IMR-90 (cell line): ENCODE results near the gene MS4A18. TPM values are rescaled to one million over a fixed set of nuclear protein-coding genes. Genes with fewer than 3 reads are reported as not detected.

Experiments used
- ATAC-seq: fragments of 200-7000 bp; cut with Tn5 transposase; 2 replicates; pipeline ENCODE4 v1.9.1; 2020; ENCODE audit warnings: low read depth, mild to moderate bottlenecking, moderate library complexity
- BruUV-seq: library from RNA; stranded (reverse); fragments of 400-500 nt; replicated peaks from 2 replicates; lab custom pipeline; 2021; lab: Mats Ljungman, UMichigan
- CTCF ChIA-PET: fragments of 300-600 bp; formaldehyde crosslinking; extraction: SDS; loops from one replicate; lab custom pipeline; 2021; ENCODE audit warnings: antibody characterized with exemption; lab: Yijun Ruan, JAX
- POLR2A ChIA-PET: fragments of 300-600 bp; sonication (Branson Sonifier 250); formaldehyde crosslinking; loops from one replicate; lab custom pipeline; 2022; ENCODE audit warnings: antibody characterized with exemption; ENCODE audit not compliant: unreplicated experiment; lab: Charles Lee
- DNase-seq: peaks from one replicate; pipeline ENCODE4 v3.0.0; 2013
- H2AFZ ChIP-seq: replicated peaks from 2 replicates; pipeline ENCODE3; 2013; ENCODE audit warnings: low read length, mild to moderate bottlenecking; ENCODE audit not compliant: poor library complexity
- H2AK5ac ChIP-seq: 2 replicates; pipeline ENCODE4 v1.6.1; 2013; ENCODE audit warnings: low read depth, low read length, inconsistent platforms
- H2AK9ac ChIP-seq: replicated peaks from 2 replicates; pipeline ENCODE3; 2013; ENCODE audit warnings: mild to moderate bottlenecking, low read depth, low read length, moderate library complexity; ENCODE audit not compliant: poor library complexity
- H2BK120ac ChIP-seq: 2 replicates; pipeline ENCODE4 v1.6.1; 2013; ENCODE audit warnings: low read depth, low read length, inconsistent platforms
- H2BK15ac ChIP-seq: 3 replicates; pipeline ENCODE4 v1.6.1; 2013; ENCODE audit warnings: low read depth, low read length, inconsistent platforms
- H2BK20ac ChIP-seq: 2 replicates; pipeline ENCODE4 v1.6.1; 2013; ENCODE audit warnings: low read depth, mild to moderate bottlenecking, inconsistent platforms, low read length, moderate library complexity
- H2BK5ac ChIP-seq: 2 replicates; pipeline ENCODE4 v1.6.1; 2013; ENCODE audit warnings: mild to moderate bottlenecking, low read depth, low read length, inconsistent platforms; ENCODE audit not compliant: poor library complexity, severe bottlenecking
- H3K14ac ChIP-seq: replicated peaks from 2 replicates; pipeline ENCODE4 v1.6.1; 2013; ENCODE audit warnings: low read depth, low read length, inconsistent platforms
- H3K18ac ChIP-seq: 2 replicates; pipeline ENCODE4 v1.6.1; 2013; ENCODE audit warnings: low read depth, low read length, control low read depth
- H3K23ac ChIP-seq: 2 replicates; pipeline ENCODE4 v1.6.1; 2013; ENCODE audit warnings: low read depth, low read length, inconsistent platforms
- H3K27ac ChIP-seq: 2 replicates; pipeline ENCODE4 v1.5.1; 2013; ENCODE audit warnings: mild to moderate bottlenecking, control low read depth, low read length; ENCODE audit not compliant: insufficient read depth
- H3K27me3 ChIP-seq: 2 replicates; pipeline ENCODE4 v1.6.1; 2013; ENCODE audit warnings: low read length; ENCODE audit not compliant: control insufficient read depth, insufficient read depth
- H3K36me3 ChIP-seq: 2 replicates; pipeline ENCODE4 v1.6.1; 2013; ENCODE audit warnings: low read length, mixed read lengths; ENCODE audit not compliant: control insufficient read depth, insufficient read depth
- H3K4ac ChIP-seq: 2 replicates; pipeline ENCODE4 v1.6.1; 2013; ENCODE audit warnings: low read depth, low read length, inconsistent platforms
- H3K4me1 ChIP-seq: 2 replicates; pipeline ENCODE4 v1.6.1; 2013; ENCODE audit warnings: low read length, mixed read lengths; ENCODE audit not compliant: control insufficient read depth, insufficient read depth
- H3K4me2 ChIP-seq: 2 replicates; pipeline ENCODE4 v1.6.1; 2013; ENCODE audit warnings: low read depth, mild to moderate bottlenecking, control low read depth, low read length, moderate library complexity
- H3K4me3 ChIP-seq: 2 replicates; pipeline ENCODE4 v1.5.1; 2013; ENCODE audit warnings: low read depth, mild to moderate bottlenecking, control low read depth, low read length, moderate library complexity; ENCODE audit not compliant: insufficient read depth
- H3K56ac ChIP-seq: 2 replicates; pipeline ENCODE4 v1.6.1; 2013; ENCODE audit warnings: low read length, inconsistent platforms; ENCODE audit not compliant: insufficient read depth; ENCODE audit errors: extremely low read depth
- H3K79me1 ChIP-seq, 2 experiments: 2 replicates each; pipeline ENCODE4 v1.6.1; 2013; ENCODE audit warnings: low read length in 2 of 2, inconsistent platforms in 1 of 2, low read depth in 1 of 2
- H3K9ac ChIP-seq: 2 replicates; pipeline ENCODE4 v1.6.1; 2013; ENCODE audit warnings: low read depth, low read length, control low read depth
- H3K9me1 ChIP-seq: 2 replicates; pipeline ENCODE4 v1.6.1; 2013; ENCODE audit warnings: low read length, inconsistent platforms; ENCODE audit not compliant: insufficient read depth
- H3K9me3 ChIP-seq: 2 replicates; pipeline ENCODE4 v1.6.1; 2013; ENCODE audit warnings: low read length; ENCODE audit not compliant: control insufficient read depth, insufficient read depth
- H4K20me1 ChIP-seq: 2 replicates; pipeline ENCODE4 v1.6.1; 2013; ENCODE audit warnings: low read length, inconsistent platforms; ENCODE audit not compliant: insufficient read depth
- H4K5ac ChIP-seq: 2 replicates; pipeline ENCODE4 v1.6.1; 2013; ENCODE audit warnings: mild to moderate bottlenecking, low read depth, low read length, control low read depth
- H4K8ac ChIP-seq, 2 experiments: 2 replicates each; pipeline ENCODE4 v1.6.1; 2013; ENCODE audit warnings: low read depth in 2 of 2, low read length in 2 of 2, control low read depth in 1 of 2, inconsistent platforms in 1 of 2
- H4K91ac ChIP-seq: 2 replicates; pipeline ENCODE4 v1.6.1; 2013; ENCODE audit warnings: low read depth, low read length, inconsistent platforms; ENCODE audit not compliant: insufficient read depth
- ELK1 ChIP-seq: fragments of 150-350 bp; IDR thresholded peaks from 2 replicates; pipeline ENCODE4 v1.6.1; 2016; ENCODE audit warnings: low read depth, mild to moderate bottlenecking, low read length, moderate library complexity, borderline replicate concordance
- MAZ ChIP-seq: IDR thresholded peaks from 2 replicates; pipeline ENCODE4 v1.6.1; 2012; ENCODE audit warnings: low read depth, mild to moderate bottlenecking, low read length, improper control_type of control experiment, moderate library complexity, borderline replicate concordance
- NFE2L2 ChIP-seq: fragments of 150-350 bp; IDR thresholded peaks from 2 replicates; pipeline ENCODE4 v1.6.1; 2016; ENCODE audit warnings: low read depth, mild to moderate bottlenecking, low read length
- WGBS, 2 experiments: methylation state at CpG; one replicate each; pipeline versions ENCODE4 v1.1.5 to v1.1.7; 2013; ENCODE audit warnings: missing lambda C conversion rate in 2 of 2; ENCODE audit not compliant: insufficient read length in 1 of 2; ENCODE audit errors: extremely low coverage in 2 of 2; 5-methylcytosine and 5-hydroxymethylcytosine counted together
- dilution Hi-C: fragments of 300-500 bp; cut with HindIII; formaldehyde crosslinking; loops from one replicate; pipeline ENCODE4 v1.14.3; 2018; ENCODE audit warnings: low sequenced_read_pairs; ENCODE audit not compliant: unreplicated experiment
- in situ Hi-C: fragments of 300-500 bp; cut with MboI; formaldehyde crosslinking; loops from 3 replicates; pipeline ENCODE4 v1.14.3; 2019; ENCODE audit warnings: low sequenced_read_pairs, inconsistent platforms, mixed read lengths
- intact Hi-C: fragments of 100-400 bp; cut with micrococcal nuclease; formaldehyde crosslinking; loops from 2 replicates; pipeline ENCODE4 v1.10.0; 2022
- polyA plus RNA-seq, 3 experiments: library from polyadenylated mRNA; depleted of rRNA; stranded (reverse); fragments of >200 nt; gene quantifications; 2 replicates each; pipeline ENCODE4 v1.2.3, GENCODE V29; 2012; ENCODE audit warnings: low replicate concordance in 1 of 3
- total RNA-seq: library from RNA; depleted of rRNA; stranded (reverse); fragments of >200 nt; gene quantifications from 2 replicates; pipeline ENCODE4 v1.2.3, GENCODE V29; 2012

MS4A18 gene
- total and polyA plus RNA-seq, 2 of the 4 experiments (the other 2 are of a cell fraction) = not detected

- no peaks in the 10 kb centered on the region for H3K9me3 ChIP-seq
- H2BK15ac ChIP-seq = no peak overlapping the region
- no peak overlapping the region for H3K4me3 ChIP-seq
- in situ Hi-C loops = no loop called here
- ChIA-PET POLR2A (no interaction called here), CTCF (no interaction called here)
- H3K14ac ChIP-seq = no peak overlapping the region
- no peak overlapping the region for H2AK9ac ChIP-seq
- H3K9ac ChIP-seq = no peak overlapping the region
- no peak for TF ChIP-seq NFE2L2
- TF ChIP-seq MAZ = no peak
- no peak for TF ChIP-seq ELK1
- intact Hi-C loops = no loop called here
- DNase-seq (no peak), ATAC-seq (no peak)
- no peak overlapping the region for H4K8ac ChIP-seq
- no peaks in the 10 kb centered on the region for H3K36me3 ChIP-seq
- H2BK120ac ChIP-seq = no peak overlapping the region
- no peak overlapping the region for H3K23ac ChIP-seq
- WGBS, 2 experiments = no CpG with 5 or more reads among the region's 1 CpG
- H3K4ac ChIP-seq = no peak overlapping the region
- dilution Hi-C loops = no loop called here
- no peaks in the 10 kb centered on the region for H3K9me1 ChIP-seq
- no peak overlapping the region for H3K27ac ChIP-seq
- no peak overlapping the region for H2BK5ac ChIP-seq
- H4K5ac ChIP-seq = no peak overlapping the region
- H4K20me1 ChIP-seq = no peaks in the 10 kb centered on the region
- no peak overlapping the region for H2BK20ac ChIP-seq
- no peak overlapping the region for H4K91ac ChIP-seq
- no peak overlapping the region for H3K4me2 ChIP-seq
- no peak overlapping the region for H2AK5ac ChIP-seq
- BruUV-seq = no TSS peak
- no peaks in the 10 kb centered on the region for H3K27me3 ChIP-seq
- H2AFZ ChIP-seq = no peak overlapping the region
- no peaks in the 10 kb centered on the region for H3K4me1 ChIP-seq
- H3K18ac ChIP-seq = no peak overlapping the region
- no peaks in the 10 kb centered on the region for H3K79me1 ChIP-seq
- H3K56ac ChIP-seq = no peak overlapping the region
Measured at GRCh38 chr11:60725592-60725991, 1.1 kb downstream of the MS4A18 start.
